Ectodermal cell (in vitro differentiated cells): ENCODE measurements around the gene SNPH.
"Not testable (repeated sequence)": the region's sequence is repeated elsewhere in the genome, so short reads cannot be mapped to it uniquely, and the experiment has no call there.

Source experiments
- H3K27ac ChIP-seq: 2 replicates; pipeline ENCODE4 v1.7.0; 2013; ENCODE audit warnings: mild to moderate bottlenecking, low read depth, low read length; ENCODE audit not compliant: insufficient read depth, poor library complexity, severe bottlenecking
- H3K27me3 ChIP-seq: 2 replicates; pipeline ENCODE4 v1.7.0; 2013; ENCODE audit warnings: mild to moderate bottlenecking, low read length; ENCODE audit not compliant: insufficient read depth, control insufficient read depth, poor library complexity, severe bottlenecking
- H3K36me3 ChIP-seq: one replicate; pipeline ENCODE4 v1.7.0; 2013; ENCODE audit warnings: low read length; ENCODE audit not compliant: control insufficient read depth, insufficient read depth
- H3K4me1 ChIP-seq: one replicate; pipeline ENCODE4 v1.7.0; 2013; ENCODE audit warnings: low read length; ENCODE audit not compliant: control insufficient read depth, insufficient read depth
- H3K4me3 ChIP-seq: 2 replicates; pipeline ENCODE4 v1.7.0; 2013; ENCODE audit warnings: low read depth, low read length, control low read depth; ENCODE audit not compliant: insufficient read depth
- H3K9me3 ChIP-seq: 2 replicates; pipeline ENCODE4 v1.7.0; 2013; ENCODE audit warnings: mild to moderate bottlenecking, low read length, moderate library complexity; ENCODE audit not compliant: control insufficient read depth
- WGBS, 2 experiments: methylation state at CpG; one replicate each; pipeline ENCODE4 v1.1.7; 2013; ENCODE audit warnings: missing lambda C conversion rate in 2 of 2; 5-methylcytosine and 5-hydroxymethylcytosine counted together

The SNPH gene

GRCh38 chr20:1338801-1339200 lies 72.7 kb downstream of the SNPH start:
- no peak overlapping the region for H3K27ac ChIP-seq
- H3K4me3 ChIP-seq = no peak overlapping the region
- 90 to 93% methylated on average over 4 of the region's 4 CpGs for WGBS, 2 experiments
- no peaks in the 10 kb centered on the region for H3K36me3 ChIP-seq
- no peaks in the 10 kb centered on the region for H3K9me3 ChIP-seq
- no peaks in the 10 kb centered on the region for H3K27me3 ChIP-seq
- H3K4me1 ChIP-seq = no peaks in the 10 kb centered on the region

DNA sequence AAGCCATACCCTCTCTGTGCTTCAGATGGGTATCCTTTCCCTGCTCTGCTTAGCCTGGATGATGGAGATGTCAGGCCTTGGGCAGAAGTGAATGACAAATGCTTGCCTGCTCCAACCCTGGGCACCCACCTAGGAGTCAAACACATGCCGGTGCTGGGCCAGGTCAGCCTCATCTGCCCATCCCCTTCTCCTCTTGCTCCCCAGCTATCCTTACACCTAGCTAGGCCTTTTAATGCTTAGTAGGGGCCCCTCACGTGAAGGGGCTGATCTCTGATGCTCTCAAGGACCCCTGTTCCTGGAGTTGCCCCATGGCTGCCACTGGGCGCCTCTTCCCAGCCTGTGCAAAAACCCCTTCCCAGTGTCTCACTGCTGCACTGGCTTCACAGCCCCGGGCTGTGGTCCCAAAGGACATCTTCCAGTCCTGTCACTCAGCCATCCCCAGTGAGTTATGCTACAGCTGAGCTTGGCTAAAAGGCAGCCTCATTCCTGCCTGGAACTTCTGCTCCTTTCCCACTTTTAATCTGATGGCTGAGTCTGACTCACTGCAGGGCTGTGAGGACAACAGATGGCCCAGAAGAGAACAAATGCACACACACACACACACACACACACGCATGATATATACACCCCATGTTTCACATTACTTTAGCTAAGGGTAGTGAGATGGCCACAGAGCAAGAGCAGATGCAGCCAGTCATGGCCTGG lies 75.6 kb downstream of the SNPH start:
- Histone ChIP-seq H3K4me3 (no peak overlapping the region), H3K36me3 (no peaks in the 10 kb centered on the region), H3K9me3 (no peaks in the 10 kb centered on the region), H3K27me3 (no peaks in the 10 kb centered on the region), H3K27ac (no peak overlapping the region), H3K4me1 (no peaks in the 10 kb centered on the region)
- WGBS, 2 experiments = 92 to 94% methylated on average over 5 of the region's 5 CpGs

DNA sequence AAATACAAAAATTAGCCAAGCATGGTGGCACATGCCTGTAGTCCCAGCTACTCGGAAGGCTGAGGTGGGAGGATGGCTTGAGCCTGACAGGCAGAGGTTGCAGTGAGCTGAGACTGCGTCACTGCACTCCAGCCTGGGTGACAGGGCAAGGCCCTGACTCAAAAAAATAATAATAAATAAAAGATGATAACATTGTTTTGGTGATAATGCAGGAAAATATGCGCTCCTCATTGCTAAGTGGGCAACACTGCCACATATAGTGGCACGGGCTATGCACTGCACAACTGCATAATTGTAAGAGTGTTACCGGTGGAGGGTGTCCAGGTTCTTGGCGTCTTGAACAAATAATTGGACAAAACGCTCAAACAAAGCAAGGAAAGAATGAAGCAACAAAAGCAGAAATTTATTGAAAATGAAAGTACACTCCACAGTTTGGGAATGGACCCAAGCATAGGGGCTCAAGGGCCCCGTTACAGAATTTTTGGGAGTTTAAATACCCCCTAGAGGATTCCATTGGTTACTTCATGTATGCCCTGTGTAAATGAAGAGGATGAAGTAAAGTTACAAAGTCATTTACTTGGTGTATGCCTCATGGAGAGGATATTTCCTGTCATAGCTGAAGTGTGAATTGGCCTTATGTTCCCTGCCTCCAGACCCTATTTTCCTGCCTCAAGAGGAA lies 77.5 kb downstream of the SNPH start:
- H3K27me3 ChIP-seq, H3K4me3 ChIP-seq, H3K4me1 ChIP-seq, H3K27ac ChIP-seq, H3K9me3 ChIP-seq, H3K36me3 ChIP-seq: not testable (repeated sequence)
- 93 to 94% methylated on average over 8 of the region's 8 CpGs for WGBS, 2 experiments

- Histone ChIP-seq H3K4me1 (no peaks in the 10 kb centered on the region), H3K4me3 (no peak overlapping the region), H3K36me3 (no peaks in the 10 kb centered on the region), H3K27ac (no peak overlapping the region), H3K27me3 (no peaks in the 10 kb centered on the region), H3K9me3 (no peaks in the 10 kb centered on the region)
- WGBS, 2 experiments = 91 to 97% methylated on average over 4 of the region's 4 CpGs
These were observed 79.1 kb downstream of the SNPH start for GRCh38 chr20:1345030-1345755.

GRCh38 chr20:1345756-1346093 lies 79.6 kb downstream of the SNPH start:
- H3K9me3 ChIP-seq = no peaks in the 10 kb centered on the region
- H3K4me1 ChIP-seq = no peaks in the 10 kb centered on the region
- H3K4me3 ChIP-seq = no peak overlapping the region
- H3K27me3 ChIP-seq = no peaks in the 10 kb centered on the region
- no peaks in the 10 kb centered on the region for H3K36me3 ChIP-seq
- 94 to 97% methylated on average over 1 of the region's 1 CpG for WGBS, 2 experiments
- no peak overlapping the region for H3K27ac ChIP-seq

DNA sequence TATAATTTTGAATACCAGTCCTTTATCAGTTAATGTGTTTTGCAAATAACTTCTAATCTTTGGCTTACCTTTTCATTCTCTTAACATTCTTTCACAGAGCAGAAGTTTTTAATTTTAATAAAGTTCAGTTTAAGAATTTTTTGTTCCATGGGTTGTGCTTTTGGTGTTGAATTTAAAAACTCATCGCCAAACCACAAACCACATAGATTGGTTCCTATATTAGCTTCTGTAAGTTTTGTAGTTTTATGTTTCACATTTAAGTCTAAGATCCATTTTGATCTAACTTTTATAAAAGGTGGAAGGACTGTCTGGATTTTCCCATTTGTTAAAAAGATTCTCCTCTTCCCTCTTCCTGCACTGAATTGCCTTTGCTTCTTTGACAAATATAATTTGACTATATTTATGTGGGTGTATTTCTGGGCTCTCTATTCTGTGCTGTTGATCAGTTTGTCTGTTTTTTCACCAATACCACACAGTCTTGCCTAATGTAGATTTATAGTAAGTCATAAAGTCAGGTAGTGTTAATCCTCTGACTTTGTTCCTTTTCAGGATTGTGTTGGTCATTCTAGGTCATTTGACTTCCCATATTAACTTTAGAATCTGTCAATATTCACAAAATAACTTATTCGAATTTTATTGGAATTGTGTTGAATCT lies 80.3 kb downstream of the SNPH start:
- H3K9me3 ChIP-seq = no peaks in the 10 kb centered on the region
- WGBS, 2 experiments = no CpG with 5 or more reads among the region's 2 CpGs

GRCh38 chr20:1353956-1354355 lies 87.9 kb downstream of the SNPH start:
- Histone ChIP-seq H3K9me3 (no peaks in the 10 kb centered on the region), H3K36me3 (peaks cover 6% of the 10 kb centered on the region), H3K27me3 (no peaks in the 10 kb centered on the region), H3K4me1 (no peaks in the 10 kb centered on the region), H3K27ac (no peak overlapping the region), H3K4me3 (no peak overlapping the region)

More for the DNA sequence above, 80.3 kb downstream of the SNPH start:
- H3K36me3 ChIP-seq = no peaks in the 10 kb centered on the region
- no peaks in the 10 kb centered on the region for H3K27me3 ChIP-seq
- H3K4me3 ChIP-seq = no peak overlapping the region
- no peak overlapping the region for H3K27ac ChIP-seq
- H3K4me1 ChIP-seq = no peaks in the 10 kb centered on the region

- H3K4me1 ChIP-seq = no peaks in the 10 kb centered on the region
- H3K27ac ChIP-seq = no peak overlapping the region
- H3K36me3 ChIP-seq = peaks cover 11% of the 10 kb centered on the region
- H3K27me3 ChIP-seq = no peaks in the 10 kb centered on the region
- 95 to 97% methylated on average over 9 of the region's 9 CpGs for WGBS, 2 experiments
- no peaks in the 10 kb centered on the region for H3K9me3 ChIP-seq
- H3K4me3 ChIP-seq = no peak overlapping the region
These were observed 92.0 kb downstream of the SNPH start for GRCh38 chr20:1357921-1358671.
